B cell (primary cell): ENCODE measurements around the gene GPX2. TPM values are rescaled to one million over a fixed set of nuclear protein-coding genes. Genes with fewer than 3 reads are reported as not detected.
A peak's percentile ranks its signal among the peaks of the same experiment; 100 is the strongest.

Source experiments
- ATAC-seq: fragments of 200-7000 bp; cut with Tn5 transposase; one replicate; pipeline ENCODE4 v1.10.0; 2021; ENCODE audit warnings: low read depth, mild to moderate bottlenecking, moderate number of reproducible peaks, moderate library complexity
- CTCF ChIA-PET: fragments of 350-600 bp; sonication (Branson Sonifier 250); formaldehyde crosslinking; loops from one replicate; lab custom pipeline; 2021; ENCODE audit warnings: antibody characterized with exemption, inconsistent platforms; lab: Charles Lee
- POLR2A ChIA-PET: fragments of 350-600 bp; sonication (Branson Sonifier 250); formaldehyde crosslinking; loops from one replicate; lab custom pipeline; 2021; ENCODE audit warnings: antibody characterized with exemption; lab: Charles Lee
- DNase-seq: peaks from one replicate; pipeline ENCODE4 v3.0.0; 2013
- H2AFZ ChIP-seq: 2 replicates; pipeline ENCODE4 v1.6.1; 2012; ENCODE audit warnings: mild to moderate bottlenecking, low read depth, low read length; ENCODE audit not compliant: insufficient read depth, poor library complexity, severe bottlenecking
- H3K27ac ChIP-seq, 2 donors: 1 replicate in 1 of 2; 2 replicates in 1 of 2; pipeline ENCODE4 v1.5.1; 2012 to 2013; ENCODE audit warnings: low read length in 2 of 2, mild to moderate bottlenecking in 2 of 2, moderate library complexity in 1 of 2
- H3K27me3 ChIP-seq, 4 experiments: fragments of 200-600 bp in 1 of 4; sonication (generic) in 1 of 4; replicated peaks in 1 of 4; 1 replicate in 2 of 4; 2 replicates in 2 of 4; pipeline versions ENCODE4 v1.6.1 to v1.7.0; 2013 to 2016; ENCODE audit warnings: low read length in 3 of 4, mild to moderate bottlenecking in 2 of 4, mixed read lengths in 1 of 4, moderate library complexity in 1 of 4; ENCODE audit not compliant: insufficient read depth in 4 of 4, control insufficient read depth in 3 of 4; ENCODE audit errors: control extremely low read depth in 1 of 4
- H3K36me3 ChIP-seq, 2 experiments: replicated peaks in 1 of 2; 1 replicate in 1 of 2; 2 replicates in 1 of 2; pipeline versions ENCODE4 v1.6.1 to v1.7.1; 2013; ENCODE audit warnings: low read length in 1 of 2; ENCODE audit not compliant: insufficient read depth in 2 of 2, control insufficient read depth in 1 of 2; ENCODE audit errors: control extremely low read depth in 1 of 2, extremely low read depth in 1 of 2
- H3K4me1 ChIP-seq, 2 donors: fragments of 200-600 bp in 1 of 2; sonication (generic) in 1 of 2; 1 replicate in 1 of 2; 2 replicates in 1 of 2; pipeline versions ENCODE4 v1.5.1 to v1.6.1; 2013 to 2017; ENCODE audit warnings: low read length in 2 of 2; ENCODE audit not compliant: control insufficient read depth in 2 of 2, insufficient read depth in 2 of 2
- H3K4me2 ChIP-seq: replicated peaks from 2 replicates; pipeline ENCODE3; 2012; ENCODE audit warnings: mild to moderate bottlenecking, low read depth, low read length; ENCODE audit not compliant: poor library complexity, severe bottlenecking
- H3K4me3 ChIP-seq, 5 experiments: fragments of 200-600 bp in 1 of 5; sonication (generic) in 1 of 5; 1 replicate in 3 of 5; 2 replicates in 2 of 5; pipeline versions ENCODE4 v1.5.1 to v1.7.0; 2011 to 2016; ENCODE audit warnings: low read length in 4 of 5, mild to moderate bottlenecking in 4 of 5, low read depth in 2 of 5, control low read depth in 1 of 5, moderate library complexity in 1 of 5; ENCODE audit not compliant: insufficient read depth in 1 of 5; ENCODE audit errors: control extremely low read depth in 1 of 5, extremely low read depth in 1 of 5
- H3K79me2 ChIP-seq: fragments of 200-600 bp; sonication (generic); one replicate; pipeline ENCODE4 v1.6.0; 2016; ENCODE audit warnings: low read length; ENCODE audit not compliant: control insufficient read depth, insufficient read depth
- H3K9ac ChIP-seq: fragments of 200-600 bp; sonication (generic); 2 replicates; pipeline ENCODE4 v1.6.1; 2017; ENCODE audit warnings: mild to moderate bottlenecking, low read length, moderate library complexity
- H3K9me3 ChIP-seq, 3 donors: one replicate each; pipeline versions ENCODE4 v1.6.1 to v1.7.1; 2013; ENCODE audit warnings: low read length in 2 of 3; ENCODE audit not compliant: control insufficient read depth in 2 of 3, insufficient read depth in 1 of 3; ENCODE audit errors: control extremely low read depth in 1 of 3
- H4K20me1 ChIP-seq: 2 replicates; pipeline ENCODE4 v1.6.0; 2012; ENCODE audit warnings: mild to moderate bottlenecking, low read length; ENCODE audit not compliant: insufficient read depth, control insufficient read depth, poor library complexity, severe bottlenecking
- H3K27ac Mint-ChIP-seq: one replicate; pipeline ENCODE4 v1.8.0; 2021; ENCODE audit warnings: mixed read lengths
- H3K27me3 Mint-ChIP-seq: one replicate; pipeline ENCODE4 v1.8.0; 2021; ENCODE audit warnings: mixed read lengths
- H3K4me1 Mint-ChIP-seq: one replicate; pipeline ENCODE4 v1.8.0; 2021; ENCODE audit warnings: mixed read lengths
- H3K4me3 Mint-ChIP-seq: one replicate; pipeline ENCODE4 v1.8.0; 2021; ENCODE audit warnings: mixed read lengths
- H3K9me3 Mint-ChIP-seq: one replicate; pipeline ENCODE4 v1.8.0; 2022; ENCODE audit warnings: mixed read lengths; ENCODE audit not compliant: insufficient read depth
- EZH2 ChIP-seq: IDR thresholded peaks from 2 replicates; pipeline ENCODE4 v1.6.1; 2012; ENCODE audit warnings: borderline replicate concordance, low read depth, mild to moderate bottlenecking, moderate library complexity, low read length; ENCODE audit not compliant: insufficient read depth, poor library complexity, severe bottlenecking
- WGBS: methylation state at CpG from one replicate; pipeline ENCODE4 v1.1.5; 2013; ENCODE audit warnings: missing lambda C conversion rate; ENCODE audit not compliant: insufficient coverage; 5-methylcytosine and 5-hydroxymethylcytosine counted together
- intact Hi-C: fragments of 100-400 bp; cut with micrococcal nuclease; formaldehyde crosslinking; loops from one replicate; pipeline ENCODE4 v1.10.0; 2022
- polyA minus RNA-seq: library from RNA; depleted of rRNA, polyadenylated mRNA; stranded (reverse); fragments of >200 nt; gene quantifications from 2 replicates; pipeline ENCODE4 v1.2.3, GENCODE V29; 2012
- polyA plus RNA-seq: library from polyadenylated mRNA; depleted of rRNA; stranded (reverse); fragments of >200 nt; gene quantifications from 2 replicates; pipeline ENCODE4 v1.2.3, GENCODE V29; 2012
- total RNA-seq, 2 donors: library from RNA; stranded (reverse); fragments of 120-200 nt in 1 of 2; gene quantifications; 1 replicate in 1 of 2; 2 replicates in 1 of 2; pipeline versions ENCODE4 v1.2.3 to v1.2.4, GENCODE V29; 2013 to 2022
- TF ChIP-seq, protein P1 (sequence below): fragments of 200-600 bp; IDR thresholded peaks from one replicate; pipeline ENCODE4 v1.8.0; 2022; ENCODE audit warnings: antibody characterized with exemption, mild to moderate bottlenecking

GPX2 gene
- total RNA-seq (not detected in 2 replicates), polyA plus RNA-seq (not detected in 2 replicates), polyA minus RNA-seq (not detected in 2 replicates)
- not detected for total RNA-seq (2013)

DNA sequence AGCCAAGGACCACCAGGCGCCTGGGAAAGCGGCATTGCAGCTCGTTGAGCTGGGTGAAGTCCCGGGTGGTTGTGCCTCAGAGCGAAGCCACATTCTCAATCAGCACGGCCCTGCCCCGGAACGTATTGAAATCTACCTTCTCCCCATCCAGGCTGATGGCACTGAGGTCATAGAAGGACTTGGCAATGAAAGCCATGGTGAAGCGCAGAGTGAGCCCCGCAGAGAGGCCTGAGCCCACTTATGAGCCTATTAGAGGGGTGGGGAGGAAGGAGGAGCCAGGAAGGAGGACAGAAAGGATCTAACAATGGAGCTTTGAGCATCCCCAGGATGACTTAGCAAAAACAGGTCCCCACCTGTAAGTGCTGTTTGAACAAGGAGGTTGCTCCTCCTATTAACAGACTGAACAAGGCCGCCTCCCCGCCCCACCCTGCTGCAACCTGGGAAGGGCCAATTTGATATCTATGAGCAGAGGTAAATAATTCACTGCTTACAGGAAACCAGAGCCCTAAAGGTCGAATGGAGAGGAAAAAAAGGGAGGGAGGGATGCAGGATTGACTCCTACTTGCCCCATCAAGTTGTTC lies at the start of gene GPX2:
Gene GPX2, minus strand, starts transcription at position 215 of the 581 bp plus-strand sequence. Its CDS starts 19 bp downstream, at position 196.
- Histone ChIP-seq H3K9me3 (no peaks in the 10 kb centered on the region), H3K4me1 (peaks cover 10 to 13% of the 10 kb centered on the region in 2 donors), H3K27ac (peak within 1 kb of the TSS in 1 of 2 donors; percentile 44), H4K20me1 (no peaks in the 10 kb centered on the region), H3K79me2 (no peaks in the 10 kb centered on the region), H3K4me2 (peak within 1 kb of the TSS; percentile 19), H2AFZ (no peak within 1 kb of the TSS), H3K9ac (no peak within 1 kb of the TSS), H3K36me3 (peaks cover 0 to 9% of the 10 kb centered on the region in 2 experiments), H3K4me3 (no peak within 1 kb of the TSS), H3K27me3 (no peaks in the 10 kb centered on the region)
- no peaks in the 10 kb centered on the region for H3K9me3 Mint-ChIP-seq
- intact Hi-C loops: no loop called here
- ATAC-seq: no peak
- peaks cover 25% of the 10 kb centered on the region for H3K4me1 Mint-ChIP-seq
- CTCF ChIA-PET: no interaction called here
- no peak for DNase-seq
- peak within 1 kb of the TSS; percentile 73 for H3K27ac Mint-ChIP-seq
- H3K4me3 Mint-ChIP-seq: no peak within 1 kb of the TSS
- POLR2A ChIA-PET: no interaction called here
- no peaks in the 10 kb centered on the region for H3K27me3 Mint-ChIP-seq
- 97% methylated on average over 4 of the region's 13 CpGs for WGBS
- no peak for TF ChIP-seq EZH2
- TF ChIP-seq, protein P1, sequence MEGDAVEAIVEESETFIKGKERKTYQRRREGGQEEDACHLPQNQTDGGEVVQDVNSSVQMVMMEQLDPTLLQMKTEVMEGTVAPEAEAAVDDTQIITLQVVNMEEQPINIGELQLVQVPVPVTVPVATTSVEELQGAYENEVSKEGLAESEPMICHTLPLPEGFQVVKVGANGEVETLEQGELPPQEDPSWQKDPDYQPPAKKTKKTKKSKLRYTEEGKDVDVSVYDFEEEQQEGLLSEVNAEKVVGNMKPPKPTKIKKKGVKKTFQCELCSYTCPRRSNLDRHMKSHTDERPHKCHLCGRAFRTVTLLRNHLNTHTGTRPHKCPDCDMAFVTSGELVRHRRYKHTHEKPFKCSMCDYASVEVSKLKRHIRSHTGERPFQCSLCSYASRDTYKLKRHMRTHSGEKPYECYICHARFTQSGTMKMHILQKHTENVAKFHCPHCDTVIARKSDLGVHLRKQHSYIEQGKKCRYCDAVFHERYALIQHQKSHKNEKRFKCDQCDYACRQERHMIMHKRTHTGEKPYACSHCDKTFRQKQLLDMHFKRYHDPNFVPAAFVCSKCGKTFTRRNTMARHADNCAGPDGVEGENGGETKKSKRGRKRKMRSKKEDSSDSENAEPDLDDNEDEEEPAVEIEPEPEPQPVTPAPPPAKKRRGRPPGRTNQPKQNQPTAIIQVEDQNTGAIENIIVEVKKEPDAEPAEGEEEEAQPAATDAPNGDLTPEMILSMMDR: no peak

DNA sequence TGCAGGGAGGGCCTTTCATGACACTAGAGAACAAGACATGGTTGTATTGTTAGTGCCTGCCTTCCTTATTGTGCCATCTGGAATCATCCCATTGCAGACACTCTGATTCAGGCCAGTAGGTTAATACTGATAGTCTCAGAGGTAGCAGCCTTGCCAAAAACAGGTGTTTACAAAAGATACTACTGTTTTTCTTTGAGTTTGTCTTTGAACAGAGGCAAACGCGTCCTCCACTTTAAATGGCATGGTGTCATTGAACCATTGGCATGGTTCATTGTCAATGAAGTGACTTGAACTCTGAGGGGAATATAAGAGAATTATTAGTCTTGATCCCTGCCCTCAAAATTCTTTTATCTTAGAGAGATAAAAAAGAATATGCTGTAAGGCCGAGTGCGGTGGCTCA lies 48.4 kb upstream of the GPX2 start:
- no peak for ATAC-seq
- no peak overlapping the region for H3K4me3 Mint-ChIP-seq
- no peak overlapping the region for H3K4me3 ChIP-seq
- no peaks in the 10 kb centered on the region for H3K9me3 ChIP-seq
- TF ChIP-seq, protein P1: no peak
- TF ChIP-seq EZH2: no peak
- DNase-seq: no peak
- H3K27me3 ChIP-seq: no peaks in the 10 kb centered on the region
- H3K4me1 ChIP-seq: peaks cover 20 to 21% of the 10 kb centered on the region in 2 donors
- no peaks in the 10 kb centered on the region for H3K9me3 Mint-ChIP-seq
- no peaks in the 10 kb centered on the region for H3K27me3 Mint-ChIP-seq
- WGBS: 100% methylated on average over 2 of the region's 4 CpGs
- H3K27ac ChIP-seq: no peak overlapping the region
- no peak overlapping the region for H3K27ac Mint-ChIP-seq
- H3K36me3 ChIP-seq: peaks cover 0 to 2% of the 10 kb centered on the region in 2 experiments
- H2AFZ ChIP-seq: no peak overlapping the region
- peaks cover 43% of the 10 kb centered on the region for H3K79me2 ChIP-seq
- H3K4me2 ChIP-seq: no peak overlapping the region
- ChIA-PET POLR2A (no interaction called here), CTCF (no interaction called here)
- H3K4me1 Mint-ChIP-seq: peaks cover 38% of the 10 kb centered on the region
- H3K9ac ChIP-seq: no peak overlapping the region
- intact Hi-C loops: no loop called here
- H4K20me1 ChIP-seq: no peaks in the 10 kb centered on the region
